Neural crest cell (in vitro differentiated cells): Measurements from ENCODE around the gene CCDC27. TPM values are rescaled to one million over a fixed set of nuclear protein-coding genes. Genes with fewer than 3 reads are reported as not detected.
"Not testable (repeated sequence)": the region's sequence is repeated elsewhere in the genome, so short reads cannot be mapped to it uniquely, and the experiment has no call there.

Source experiments
- DNase-seq: peaks from one replicate; pipeline ENCODE4 v3.0.0; 2021; ENCODE audit warnings: low read depth, mixed read lengths, low spot score
- H3K27ac Mint-ChIP-seq: one replicate; pipeline ENCODE4 v1.8.0; 2021; ENCODE audit warnings: mild to moderate bottlenecking, mixed read lengths; ENCODE audit not compliant: unreplicated experiment
- H3K27me3 Mint-ChIP-seq: 2 replicates; pipeline ENCODE4 v1.8.0; 2021; ENCODE audit warnings: low read depth, mild to moderate bottlenecking, mixed read lengths
- H3K36me3 Mint-ChIP-seq: 2 replicates; pipeline ENCODE4 v1.8.0; 2021; ENCODE audit warnings: low read depth, mild to moderate bottlenecking, mixed read lengths
- H3K4me1 Mint-ChIP-seq: 2 replicates; pipeline ENCODE4 v1.8.0; 2021; ENCODE audit warnings: mixed read lengths
- H3K4me3 Mint-ChIP-seq: one replicate; pipeline ENCODE4 v1.8.0; 2021; ENCODE audit warnings: mild to moderate bottlenecking, mixed read lengths
- H3K9me3 Mint-ChIP-seq: 2 replicates; pipeline ENCODE4 v1.8.0; 2021; ENCODE audit warnings: mixed read lengths
- CTCF ChIP-seq: fragments of 200-600 bp; sonication (generic); conservative IDR thresholded peaks from 2 replicates; pipeline ENCODE4 v1.5.0; 2021; ENCODE audit warnings: antibody characterized with exemption, mild to moderate bottlenecking
- total RNA-seq: library from RNA; stranded (reverse); gene quantifications from 2 replicates; pipeline ENCODE4 v1.2.1, GENCODE V29; 2021

CCDC27 gene
- total RNA-seq, 1 donor from 2014 or later = not detected

GRCh38 chr1:3803905-3804626 lies 51.8 kb downstream of the CCDC27 start:
- DNase-seq = no peak
- H3K4me1 Mint-ChIP-seq = peaks cover 3% of the 10 kb centered on the region
- H3K4me3 Mint-ChIP-seq = no peak overlapping the region
- peaks cover 45% of the 10 kb centered on the region for H3K27me3 Mint-ChIP-seq
- H3K36me3 Mint-ChIP-seq = peaks cover 2% of the 10 kb centered on the region
- no peak overlapping the region for H3K27ac Mint-ChIP-seq
- no peak for TF ChIP-seq CTCF
- peaks cover 5% of the 10 kb centered on the region for H3K9me3 Mint-ChIP-seq

GRCh38 chr1:3804627-3804944 lies 52.3 kb downstream of the CCDC27 start:
- H3K4me1 Mint-ChIP-seq, H3K27ac Mint-ChIP-seq, DNase-seq, H3K9me3 Mint-ChIP-seq, H3K4me3 Mint-ChIP-seq, H3K36me3 Mint-ChIP-seq: not testable (repeated sequence)
- H3K27me3 Mint-ChIP-seq = peaks cover 45% of the 10 kb centered on the region

GRCh38 chr1:3805038-3805437 lies 52.8 kb downstream of the CCDC27 start:
- Mint-ChIP-seq H3K9me3 (peaks cover 5% of the 10 kb centered on the region), H3K4me1 (peaks cover 3% of the 10 kb centered on the region), H3K27me3 (peaks cover 43% of the 10 kb centered on the region), H3K27ac (no peak overlapping the region), H3K36me3 (peaks cover 2% of the 10 kb centered on the region), H3K4me3 (no peak overlapping the region)
- DNase-seq = no peak
- TF ChIP-seq CTCF = no peak

GRCh38 chr1:3807769-3808168 lies 55.5 kb downstream of the CCDC27 start:
- H3K36me3 Mint-ChIP-seq = no peaks in the 10 kb centered on the region
- no peak overlapping the region for H3K27ac Mint-ChIP-seq
- DNase-seq = no peak
- peaks cover 2% of the 10 kb centered on the region for H3K9me3 Mint-ChIP-seq
- H3K27me3 Mint-ChIP-seq = peaks cover 29% of the 10 kb centered on the region
- no peak for TF ChIP-seq CTCF
- H3K4me1 Mint-ChIP-seq = no peaks in the 10 kb centered on the region
- H3K4me3 Mint-ChIP-seq = no peak overlapping the region

GRCh38 chr1:3809680-3810079 lies 57.4 kb downstream of the CCDC27 start:
- Mint-ChIP-seq H3K4me1 (no peaks in the 10 kb centered on the region), H3K36me3 (no peaks in the 10 kb centered on the region), H3K27me3 (peaks cover 17% of the 10 kb centered on the region), H3K9me3 (peaks cover 2% of the 10 kb centered on the region), H3K4me3 (no peak overlapping the region), H3K27ac (no peak overlapping the region)
- DNase-seq = no peak
- TF ChIP-seq CTCF = no peak

GRCh38 chr1:3810149-3810761 lies 58.0 kb downstream of the CCDC27 start:
- H3K4me1 Mint-ChIP-seq, H3K27ac Mint-ChIP-seq, DNase-seq, H3K9me3 Mint-ChIP-seq, H3K36me3 Mint-ChIP-seq, H3K4me3 Mint-ChIP-seq: not testable (repeated sequence)
- H3K27me3 Mint-ChIP-seq = peaks cover 13% of the 10 kb centered on the region
